ENCODE data around the gene C3AR1.

GRCh38 chr12:8030189-8030588 is 36.0 kb downstream of the C3AR1 start:
- no peak for TF ChIP-seq CTCF (IDR thresholded peaks at IDR 0.05)
- no peak for TF ChIP-seq POLR2A (IDR thresholded peaks at IDR 0.05)
